ENCODE measurements around the gene MCF2L2. TPM values are rescaled to one million over a fixed set of nuclear protein-coding genes. Genes with fewer than 3 reads are reported as not detected.

Gene MCF2L2
- total and polyA plus RNA-seq, 9 of the 15 experiments (the other 6 are each of a cell fraction or from before 2014, with no cell fraction given): 0.56 to 4.2 (median 3.0) TPM

- TF ChIP-seq HINFP (tag; conservative IDR thresholded peaks at IDR 0.05; ENCODE audit: low read depth) (no peak), CEBPG (CRISPR knock-in tag; IDR thresholded peaks at IDR 0.05) (peak; percentile 64), CEBPG (tag; conservative IDR thresholded peaks at IDR 0.05 in 1 of 2, IDR thresholded peaks at IDR 0.05 in 1 of 2) (no peak), ESRRA (IDR thresholded peaks at IDR 0.05; ENCODE audit: borderline replicate concordance, low read depth) (0 out of 2 replicates have a peak, but pooled peaks have one; percentile 19), MYBL2 (IDR thresholded peaks at IDR 0.05; ENCODE audit: low read depth) (no peak), MYBL2 (CRISPR knock-in tag; IDR thresholded peaks at IDR 0.05; ENCODE audit: borderline replicate concordance) (no peak), L3MBTL2 (IDR thresholded peaks at IDR 0.05) (peak; percentile 41; the same call in 1 of the 2 replicates), MEIS2 (IDR thresholded peaks at IDR 0.05; ENCODE audit: partially characterized antibody) (peak; percentile 9), SMARCE1 (IDR thresholded peaks at IDR 0.05) (peak; percentile 53; the same call in 1 of the 2 replicates), ZBTB26 (CRISPR knock-in tag; IDR thresholded peaks at IDR 0.05) (no peak), STAG1 (CRISPR knock-in tag; IDR thresholded peaks at IDR 0.05; ENCODE audit: borderline replicate concordance) (no peak), ZNF436 (CRISPR knock-in tag; IDR thresholded peaks at IDR 0.05) (no peak), ZNF609 (CRISPR knock-in tag; IDR thresholded peaks at IDR 0.05; ENCODE audit: borderline replicate concordance) (no peak), ZNF511 (CRISPR knock-in tag; IDR thresholded peaks at IDR 0.05) (no peak), PKNOX1 (IDR thresholded peaks at IDR 0.05) (no peak), SMARCA4 (IDR thresholded peaks at IDR 0.05) (peak; percentile 61; the same call in 1 of the 2 replicates), BRD4 (IDR thresholded peaks at IDR 0.05) (no peak), NR1H2 (CRISPR knock-in tag; IDR thresholded peaks at IDR 0.05) (0 out of 2 replicates have a peak, but pooled peaks have one; percentile 29), NCOA1 (IDR thresholded peaks at IDR 0.05; ENCODE audit: low read depth) (no peak), DACH1 (IDR thresholded peaks at IDR 0.05; ENCODE audit: partially characterized antibody) (no peak)
Measured at GRCh38 chr3:183400352-183400751, 28.1 kb downstream of the MCF2L2 start (continued).
